Fibroblast of skin of left biceps (primary cell): ENCODE results near the gene IMMP2L.
"Not testable (repeated sequence)": the region's sequence is repeated elsewhere in the genome, so short reads cannot be mapped to it uniquely, and the experiment has no call there.

Experiments
- DNase-seq, 2 experiments: peaks; one replicate each; pipeline ENCODE4 v3.0.0-alpha.2; 2013; ENCODE audit warnings: low read depth in 2 of 2

Gene IMMP2L

GRCh38 chr7:111077001-111077400 is 485.3 kb downstream of the IMMP2L start:
- no peak for DNase-seq

DNA sequence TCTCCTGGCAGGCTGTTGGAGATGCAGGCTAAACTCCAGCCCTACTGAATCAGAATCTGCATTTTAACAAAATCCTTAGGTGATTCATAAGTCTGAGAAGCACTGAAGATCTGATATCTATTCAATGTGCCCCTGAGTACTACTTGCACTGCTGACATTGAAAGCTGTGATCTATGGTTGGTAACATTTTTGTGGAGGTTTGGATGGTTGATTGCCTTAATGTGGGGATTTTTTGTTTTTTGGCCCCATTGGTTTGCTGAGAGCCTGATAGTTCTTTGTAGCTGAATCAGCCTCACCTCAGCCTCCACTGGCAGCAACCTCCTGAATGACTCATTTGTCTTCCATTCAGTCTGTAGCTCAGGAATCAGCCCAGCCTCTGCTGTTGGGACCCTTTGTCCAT is 486.1 kb downstream of the IMMP2L start:
- peak in 1 of 2 experiments; percentile 27 for DNase-seq

DNA sequence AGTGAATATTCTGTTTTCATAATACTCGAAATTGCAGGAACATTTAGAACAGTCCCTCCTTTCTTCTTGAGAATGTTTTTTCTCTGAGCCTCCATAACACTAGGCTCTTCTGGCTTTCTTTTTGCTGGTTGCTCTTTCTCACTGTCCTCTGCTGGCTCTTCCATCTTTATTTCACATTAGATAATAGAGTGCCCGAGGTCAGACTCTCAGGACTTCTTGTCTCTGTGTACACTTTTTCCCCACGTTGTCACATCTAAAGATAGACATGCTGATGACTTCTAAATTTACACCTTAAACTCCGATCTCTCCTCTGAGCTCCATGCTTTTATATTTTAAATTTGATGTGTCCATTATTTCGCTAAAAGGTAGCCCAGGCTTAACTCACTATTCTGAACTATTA is 486.8 kb downstream of the IMMP2L start:
- no peak for DNase-seq

- no peak for DNase-seq
Measured at GRCh38 chr7:111074748-111075146, 487.5 kb downstream of the IMMP2L start.

- DNase-seq, result no peak
Measured at GRCh38 chr7:111074071-111074747, 488.1 kb downstream of the IMMP2L start.

- DNase-seq, result not testable (repeated sequence)
Measured at GRCh38 chr7:111072658-111073057, 489.6 kb downstream of the IMMP2L start.

DNA sequence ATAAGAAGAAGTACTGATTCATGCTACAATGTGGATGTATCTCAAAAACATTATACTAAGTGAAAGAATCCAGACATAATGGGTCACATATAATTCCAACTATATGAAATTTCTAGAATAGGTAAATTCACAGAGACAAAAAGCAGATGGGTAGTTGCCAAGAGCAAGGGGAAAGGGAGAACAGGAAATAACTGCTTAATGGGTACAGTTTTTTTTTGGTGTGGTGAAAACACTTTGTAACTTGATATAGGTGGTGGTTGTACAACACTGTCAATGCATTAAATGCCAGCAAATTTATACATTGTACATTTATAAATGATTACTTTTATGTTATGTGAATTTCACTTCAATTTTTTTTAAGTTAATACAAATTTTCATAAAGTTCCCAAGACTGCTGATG is 490.7 kb downstream of the IMMP2L start:
- no peak for DNase-seq

DNA sequence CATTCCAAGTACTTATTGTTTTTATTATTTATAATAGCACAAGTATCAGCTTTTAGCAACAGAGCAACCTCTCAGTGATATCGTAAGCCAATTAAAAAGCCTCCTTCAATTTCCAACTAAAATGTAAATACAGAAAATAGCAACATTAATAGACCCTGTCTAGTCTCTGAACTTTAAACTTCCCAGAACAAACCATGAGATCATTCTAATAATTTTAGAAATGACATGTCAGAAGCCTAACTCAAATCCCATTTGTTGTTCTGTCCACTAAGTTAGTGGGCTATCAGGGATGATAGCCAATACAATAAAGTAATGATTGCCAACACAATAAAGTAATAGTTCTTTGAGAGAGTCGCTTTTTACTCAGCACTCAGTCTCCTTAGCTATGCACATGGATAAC is 493.7 kb downstream of the IMMP2L start:
- no peak for DNase-seq

- DNase-seq, result no peak
Measured at GRCh38 chr7:111067682-111068081, 494.6 kb downstream of the IMMP2L start.

GRCh38 chr7:111067251-111067650 is 495.0 kb downstream of the IMMP2L start:
- no peak for DNase-seq

- DNase-seq, result no peak
Measured at GRCh38 chr7:111063166-111063565, 499.1 kb downstream of the IMMP2L start.

GRCh38 chr7:111059833-111060232 is 502.5 kb downstream of the IMMP2L start:
- no peak for DNase-seq

GRCh38 chr7:111057066-111057465 is 505.2 kb downstream of the IMMP2L start:
- no peak for DNase-seq

GRCh38 chr7:111056371-111056770 is 505.9 kb downstream of the IMMP2L start:
- DNase-seq, result no peak

GRCh38 chr7:111053035-111053434 is 509.3 kb downstream of the IMMP2L start:
- DNase-seq, result no peak

DNA sequence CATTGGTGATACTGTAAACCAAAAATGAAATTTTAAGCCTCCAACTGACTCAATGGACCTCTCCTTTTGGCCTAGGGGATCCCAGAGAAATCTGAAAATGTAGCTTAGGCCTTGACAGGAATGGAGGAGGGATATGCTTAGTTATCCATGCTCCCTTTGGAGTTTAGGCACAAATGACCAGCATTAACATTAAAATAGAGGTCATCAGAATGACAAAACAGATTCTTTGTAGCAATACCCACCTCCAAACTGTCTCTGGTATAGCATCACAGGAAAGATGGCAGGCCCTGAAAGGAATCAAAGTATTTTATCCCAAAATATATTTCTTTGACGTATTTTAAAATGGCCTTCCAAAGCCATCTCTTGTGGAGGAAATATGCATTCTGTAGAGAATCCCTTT is 510.5 kb downstream of the IMMP2L start:
- no peak for DNase-seq

GRCh38 chr7:111050875-111051416 is 511.3 kb downstream of the IMMP2L start:
- DNase-seq, result no peak

GRCh38 chr7:111049971-111050680 is 512.2 kb downstream of the IMMP2L start:
- no peak for DNase-seq

DNA sequence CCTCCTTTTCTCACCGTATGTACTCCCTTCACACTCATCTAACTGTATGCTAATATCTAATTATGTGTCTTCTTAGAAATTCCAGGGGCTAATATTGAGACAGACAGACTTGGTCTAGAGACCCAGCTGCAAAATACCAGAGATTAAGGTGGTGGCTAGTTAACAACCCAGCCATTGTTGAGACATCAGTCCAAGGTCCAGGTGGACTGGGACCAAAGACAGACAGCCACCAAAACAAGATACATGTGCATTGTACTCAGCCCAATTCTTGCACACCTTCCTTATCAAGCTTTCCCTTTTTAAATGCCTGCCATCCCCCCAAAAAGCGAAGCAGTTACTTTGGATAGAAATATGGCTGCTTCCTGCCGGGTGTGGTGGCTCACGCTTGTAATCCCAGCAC is 514.7 kb downstream of the IMMP2L start:
- DNase-seq, result no peak

GRCh38 chr7:111045449-111045848 is 516.8 kb downstream of the IMMP2L start:
- DNase-seq, result no peak

- DNase-seq, result no peak
Measured at GRCh38 chr7:111043561-111043960, 518.7 kb downstream of the IMMP2L start.

- DNase-seq, result no peak
Measured at GRCh38 chr7:111042842-111043241, 519.5 kb downstream of the IMMP2L start.

DNA sequence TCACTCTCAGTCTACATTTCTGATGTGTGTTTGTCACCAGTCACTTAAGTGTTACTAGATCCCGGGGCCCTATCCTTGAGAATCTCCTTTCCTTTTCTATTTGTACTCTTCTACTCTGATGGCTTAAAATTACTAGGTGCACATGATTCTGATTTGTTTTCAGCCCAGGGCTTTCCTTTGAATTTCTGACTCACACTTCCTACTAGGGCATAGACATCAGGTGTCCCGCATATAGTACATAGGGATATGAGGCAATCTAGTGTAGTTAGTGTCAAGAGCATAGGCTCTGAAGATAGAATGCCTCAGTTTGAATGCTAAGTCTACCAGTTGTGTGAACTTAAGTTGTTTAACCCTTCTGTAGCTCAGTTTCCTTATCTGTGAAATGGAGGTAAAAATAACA is 520.7 kb downstream of the IMMP2L start:
- no peak for DNase-seq
